Measurements from ENCODE around the gene DCHS1.
A peak's percentile ranks its signal among the peaks of the same experiment; 100 is the strongest.

Gene DCHS1

DNA sequence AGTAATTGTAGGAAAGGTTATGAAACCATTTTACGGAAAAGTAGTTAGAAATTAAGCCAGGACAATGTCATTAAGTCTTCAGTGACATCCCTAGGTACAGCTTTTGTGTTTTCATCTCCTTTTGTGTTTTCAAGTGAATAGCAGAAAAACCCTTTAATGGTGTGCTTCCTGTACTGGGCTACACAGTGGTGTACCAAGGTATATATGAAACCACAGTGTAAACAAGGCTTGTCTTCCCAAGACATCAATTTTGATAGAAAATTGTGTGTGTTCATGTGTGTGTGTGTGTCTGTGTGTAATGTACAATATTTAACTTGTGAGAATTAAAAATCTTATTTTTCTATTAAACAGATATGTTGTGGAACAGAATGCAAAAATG lies 18.6 kb upstream of the DCHS1 start:
- no peak for DNase-seq (ENCODE audit: low read depth in 3 of 3, low spot score in 1 of 3)

DNA sequence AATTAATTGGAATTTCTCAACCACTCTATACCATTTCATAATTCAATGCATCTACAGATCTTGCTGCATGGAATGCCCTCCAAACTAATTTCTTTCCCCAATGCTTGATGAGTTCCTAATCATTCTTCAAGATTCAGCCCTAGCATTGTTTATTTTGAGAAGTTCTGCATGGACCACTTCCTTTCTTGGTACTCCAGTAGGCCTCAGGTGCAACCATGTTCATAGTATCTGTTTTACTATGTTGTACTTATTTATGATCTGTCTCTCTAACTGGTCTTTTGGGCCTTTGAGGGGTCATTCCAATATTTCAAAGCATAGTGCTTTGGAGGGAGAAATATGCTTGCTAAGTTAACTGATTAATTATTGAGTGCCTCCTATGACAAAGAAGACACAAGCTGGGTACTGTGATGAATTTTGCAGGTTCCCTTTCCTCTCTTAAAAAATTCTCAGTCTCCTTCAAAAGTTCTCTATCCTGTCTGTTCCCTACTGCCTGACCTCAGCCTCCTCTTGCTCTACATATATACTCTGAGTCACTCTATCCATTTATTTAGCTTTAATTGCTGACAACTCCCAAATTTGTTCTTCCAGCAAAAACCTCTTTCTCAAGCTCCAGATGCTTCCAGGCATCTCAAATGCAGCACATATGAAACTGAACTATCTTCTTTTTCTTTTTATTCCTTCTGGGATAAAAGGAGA lies 18.1 kb upstream of the DCHS1 start:
- no peak for DNase-seq (ENCODE audit: low read depth in 3 of 3, low spot score in 1 of 3)

DNA sequence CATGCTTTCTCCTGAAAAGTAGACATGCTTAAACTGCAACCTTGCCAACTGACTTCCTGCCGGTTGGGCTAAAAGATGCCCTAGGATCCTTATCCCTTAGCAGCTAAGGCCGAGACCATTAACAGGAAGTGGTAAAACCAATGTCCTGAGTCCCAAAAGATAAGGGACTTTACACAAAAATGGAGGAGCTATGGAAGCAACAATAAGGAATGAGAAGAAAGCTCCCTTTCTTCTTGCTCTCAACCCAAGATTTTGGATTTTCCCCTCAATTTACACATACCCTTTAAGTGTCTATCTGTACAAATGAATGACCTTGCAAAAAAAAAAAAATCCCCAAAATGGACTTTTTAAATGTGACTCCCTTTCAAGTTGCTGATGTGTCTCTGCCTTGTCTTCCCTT lies 16.4 kb upstream of the DCHS1 start:
- DNase-seq (ENCODE audit: low read depth in 3 of 3, low spot score in 1 of 3), result no peak

DNA sequence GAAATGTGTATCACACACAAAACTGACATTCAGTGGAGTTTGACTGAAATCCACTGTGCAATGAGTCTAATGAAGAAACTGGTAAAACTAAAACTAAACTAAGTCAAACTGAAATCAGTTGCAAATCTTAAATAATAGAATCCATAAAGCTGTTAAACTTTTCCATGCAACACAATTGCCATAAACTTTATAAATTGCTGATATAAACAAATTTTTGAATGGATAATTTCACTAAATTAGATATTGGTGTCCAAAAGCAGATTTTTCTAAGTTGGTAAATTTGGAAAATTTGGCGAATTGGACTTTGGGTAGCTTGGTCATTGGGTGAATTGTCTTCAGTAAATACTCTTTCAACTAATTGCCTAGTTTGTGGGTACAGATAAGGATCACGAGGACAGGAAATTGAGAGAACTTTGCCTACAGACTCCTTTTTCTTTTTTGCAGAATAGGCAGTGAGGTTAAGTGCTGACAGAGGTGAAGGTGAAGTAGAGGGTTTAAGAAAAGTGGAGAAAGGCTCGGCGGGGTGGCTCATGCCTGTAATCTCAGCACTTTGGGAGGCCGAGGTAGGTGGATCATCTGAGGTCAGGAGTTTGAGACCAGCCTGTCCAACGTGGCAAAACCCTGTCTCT lies 14.7 kb upstream of the DCHS1 start:
- no peak for DNase-seq (ENCODE audit: low read depth in 3 of 3, low spot score in 1 of 3)

DNA sequence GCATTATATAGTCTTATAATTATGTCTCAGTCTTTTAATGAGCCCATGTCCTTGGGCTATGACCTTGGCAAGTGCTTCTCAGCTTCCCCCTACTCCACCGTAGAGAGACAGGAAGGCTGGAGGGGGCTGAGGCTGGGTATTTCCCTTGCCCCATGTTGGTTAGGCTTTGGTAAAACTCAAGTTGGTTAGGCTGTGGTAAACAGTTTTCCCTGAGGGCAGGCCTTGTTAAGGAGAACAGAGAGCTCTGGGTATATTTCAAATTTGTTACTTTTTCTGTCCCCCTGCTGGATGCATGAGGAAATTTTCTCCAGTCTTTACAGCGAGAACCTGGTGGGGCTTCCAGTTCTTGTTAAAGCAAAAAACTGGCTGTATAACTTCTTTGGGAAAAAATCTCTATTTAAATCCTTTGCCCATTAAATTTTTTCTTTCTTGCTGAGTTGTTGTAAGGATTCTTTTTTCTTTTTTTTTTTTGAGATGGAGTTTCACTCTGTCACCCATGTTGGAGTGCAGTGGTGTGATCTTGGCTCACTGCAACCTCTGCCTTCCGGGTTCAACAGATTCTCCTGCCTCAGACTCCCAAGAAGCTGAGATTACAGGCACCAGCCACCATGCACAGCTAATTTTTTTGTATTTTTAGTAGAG lies 12.2 kb upstream of the DCHS1 start:
- DNase-seq (ENCODE audit: low read depth in 3 of 3, low spot score in 1 of 3), result peak in 1 of 3 donors; percentile 16

DNA sequence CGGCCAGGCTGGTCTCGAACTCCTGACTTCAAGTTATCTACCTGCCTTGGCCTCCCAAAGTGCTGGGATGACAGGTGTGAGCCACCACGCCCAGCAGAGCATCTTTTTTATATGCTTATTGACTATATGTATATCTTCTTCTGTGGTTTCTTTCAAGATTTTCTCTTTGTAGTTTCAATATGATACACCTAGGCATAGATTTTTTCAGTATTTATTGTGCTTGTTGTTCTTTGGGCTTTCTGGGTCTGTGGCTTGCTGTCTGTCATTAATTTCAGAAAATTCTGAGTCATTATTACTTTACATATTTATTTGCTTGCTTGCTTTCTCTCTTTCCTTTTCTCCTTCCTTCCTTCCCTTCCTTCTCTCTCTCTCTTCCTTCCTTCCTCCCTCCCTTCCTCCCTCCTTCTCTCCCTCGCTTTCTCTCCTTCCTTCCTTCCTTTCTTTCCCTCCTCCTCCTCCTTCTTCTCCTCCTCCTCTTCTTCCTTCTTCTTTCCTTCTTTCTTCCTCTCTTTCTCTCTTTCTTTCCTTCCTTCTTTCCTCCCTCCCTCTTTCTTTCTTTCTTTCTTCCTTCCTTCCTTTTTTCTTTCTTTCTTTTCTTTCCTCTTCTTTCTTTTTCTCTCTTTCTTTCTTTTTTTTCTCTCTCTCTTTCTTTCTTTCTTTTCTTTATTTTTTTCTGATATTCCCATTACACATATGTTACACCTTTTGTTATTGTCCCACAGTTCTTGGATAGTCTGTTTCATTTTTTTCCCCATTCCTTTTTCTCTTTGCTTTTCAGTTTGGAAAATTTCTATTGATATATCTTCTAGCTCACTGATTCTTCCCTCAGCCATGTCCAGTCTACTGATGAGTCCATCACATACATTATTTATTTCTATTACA lies 10.9 kb upstream of the DCHS1 start:
- DNase-seq (ENCODE audit: low read depth in 3 of 3, low spot score in 1 of 3), result no peak

DNA sequence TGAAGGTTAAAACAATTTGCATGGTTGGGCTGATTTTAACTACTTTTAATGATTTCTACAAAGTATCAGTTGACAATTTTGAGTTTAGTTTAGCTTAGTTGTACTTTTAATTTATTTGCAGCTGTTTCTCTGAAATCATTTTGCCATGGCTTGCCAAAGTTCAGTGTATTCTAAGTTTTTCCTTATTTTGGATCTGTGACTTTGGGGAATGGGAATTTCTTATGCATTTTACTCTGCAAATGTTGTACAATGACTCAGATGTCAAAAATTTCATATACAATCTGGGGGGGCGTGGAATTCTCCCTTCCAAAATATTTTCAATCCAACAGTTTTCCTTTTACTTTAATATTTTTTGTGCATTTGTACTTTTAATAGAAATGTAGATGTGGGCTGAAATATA lies 8.9 kb upstream of the DCHS1 start:
- DNase-seq (ENCODE audit: low read depth in 3 of 3, low spot score in 1 of 3), result no peak

DNA sequence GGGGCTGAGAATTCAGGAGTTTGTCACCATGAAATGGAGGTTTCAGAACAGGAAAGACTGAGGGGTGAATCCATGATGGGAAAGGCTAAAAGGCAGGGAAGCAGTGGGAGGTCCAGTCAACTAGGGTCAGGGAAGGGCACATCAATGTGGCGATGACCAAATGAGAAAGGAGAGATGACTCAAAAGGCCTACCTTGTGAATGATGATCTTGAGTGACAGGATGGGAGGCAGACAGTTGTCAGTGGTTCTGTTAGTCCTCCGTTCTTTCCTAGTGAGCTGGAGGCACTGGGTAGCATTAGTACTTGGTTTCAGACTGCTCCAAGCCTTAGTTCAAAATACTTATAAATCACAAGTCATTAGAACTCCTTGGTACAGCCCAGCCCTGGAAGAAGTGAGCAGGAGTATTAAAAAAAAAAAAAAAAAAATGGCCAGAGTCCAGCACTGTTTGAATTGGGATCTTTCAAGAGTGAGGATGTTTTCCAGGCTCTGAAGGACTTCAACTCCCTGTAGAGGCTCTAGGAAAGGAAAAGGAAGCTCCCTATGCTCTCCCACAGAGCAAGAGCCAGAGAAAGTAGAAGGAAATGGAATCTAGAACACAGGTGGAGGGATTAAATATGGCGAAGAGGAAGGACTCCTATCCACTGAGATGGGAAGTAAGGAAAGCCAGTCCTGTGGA lies 8.3 kb upstream of the DCHS1 start:
- no peak for DNase-seq (ENCODE audit: low read depth in 3 of 3, low spot score in 1 of 3)

DNA sequence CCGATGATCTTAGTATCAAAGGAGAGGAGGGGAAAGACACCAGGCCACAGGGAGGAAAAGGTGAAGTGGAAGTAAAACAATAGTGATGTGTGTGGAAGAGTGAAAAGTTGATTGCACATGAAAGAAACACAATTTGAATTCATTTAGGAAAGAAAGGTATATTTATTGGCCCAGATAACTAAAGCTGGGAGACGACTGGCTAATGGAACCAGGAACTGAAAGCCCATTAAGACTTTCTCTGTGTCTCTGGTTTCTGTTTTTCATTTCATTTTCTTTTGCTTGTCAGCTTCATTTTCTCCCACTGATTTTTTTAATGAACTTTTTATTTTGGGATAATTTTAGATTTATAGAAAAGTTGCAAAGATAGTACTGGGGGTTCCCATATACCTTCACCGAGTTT lies 5.1 kb upstream of the DCHS1 start:
- no peak for DNase-seq (ENCODE audit: low read depth in 3 of 3, low spot score in 1 of 3)

DNA sequence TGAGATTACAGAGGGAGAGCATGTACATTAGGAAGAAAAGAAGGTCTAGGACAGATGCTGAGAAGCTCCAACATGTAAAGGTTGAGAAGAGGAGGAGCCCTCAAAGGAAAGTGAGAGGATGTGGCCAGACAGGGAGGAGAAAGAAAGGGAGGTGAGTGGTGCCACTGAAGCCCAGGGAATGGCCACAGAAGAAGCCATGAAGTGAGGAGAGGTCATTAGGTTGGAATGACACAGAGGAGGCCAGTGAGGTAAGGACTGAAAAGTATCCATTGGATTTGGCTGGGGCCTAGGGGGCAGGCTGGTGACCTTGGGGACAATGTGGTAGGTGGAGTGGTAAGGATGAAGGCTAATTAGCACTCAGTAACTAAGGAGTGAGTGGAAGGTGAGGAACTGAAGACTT lies 3.0 kb upstream of the DCHS1 start:
- no peak for DNase-seq (ENCODE audit: low read depth in 3 of 3, low spot score in 1 of 3)

DNA sequence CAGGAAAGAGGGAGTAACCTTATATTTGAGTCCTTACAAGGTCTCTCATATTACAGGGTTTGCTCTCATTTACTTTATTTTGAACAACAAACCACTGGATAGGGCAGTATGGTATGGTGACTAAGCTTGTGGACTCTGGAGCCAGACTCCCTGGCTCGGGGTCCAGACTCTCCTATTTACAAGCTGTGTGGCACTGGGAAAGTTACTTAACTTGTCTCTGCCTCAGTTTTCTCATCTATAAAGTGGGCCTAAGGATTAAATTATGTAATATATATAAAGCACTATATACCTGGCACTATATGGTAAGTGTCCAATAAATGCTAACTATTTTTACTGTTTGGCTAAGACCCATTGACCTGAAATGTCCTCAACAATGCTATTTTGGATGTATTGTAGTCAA lies 1.7 kb upstream of the DCHS1 start:
- DNase-seq (ENCODE audit: low read depth in 3 of 3, low spot score in 1 of 3), result no peak

DNA sequence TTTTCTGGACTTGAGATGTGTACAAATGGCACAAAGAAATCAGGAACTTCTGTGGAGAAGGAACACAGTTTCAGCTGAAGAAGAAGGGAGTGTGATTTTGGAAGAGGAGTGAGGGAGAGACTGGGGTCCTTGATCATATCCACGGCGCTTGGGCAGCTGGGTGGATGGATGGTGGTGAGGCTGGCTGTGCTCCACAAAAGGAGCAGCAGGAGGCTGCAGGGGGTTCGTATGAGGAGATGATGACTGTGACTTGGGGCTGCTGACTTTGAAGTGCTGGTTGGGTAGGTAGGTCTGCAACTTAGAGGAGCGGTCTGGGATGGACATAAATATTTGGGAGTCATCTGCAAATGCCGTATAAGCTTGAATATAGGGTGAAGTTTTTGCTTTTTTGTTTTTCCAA lies 1.3 kb upstream of the DCHS1 start:
- DNase-seq (ENCODE audit: low read depth in 3 of 3, low spot score in 1 of 3), result no peak

DNA sequence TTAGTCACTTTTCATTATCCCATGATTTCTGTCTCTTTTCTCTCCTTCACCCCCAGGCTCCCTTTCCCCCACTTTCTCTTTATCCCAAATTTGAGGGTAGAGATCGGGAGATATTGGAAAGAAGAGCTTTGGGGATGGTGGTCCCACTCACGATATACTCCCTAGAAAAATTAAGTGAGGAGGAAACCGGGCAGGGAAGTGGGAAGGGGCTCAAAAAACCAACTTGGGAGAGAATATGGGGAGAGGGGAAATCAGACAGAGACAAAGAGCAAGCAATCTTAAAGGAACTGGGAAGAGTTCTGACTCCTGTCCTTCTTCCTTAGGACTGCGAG lies 941 bp upstream of the DCHS1 start:
- no peak for DNase-seq (ENCODE audit: low read depth in 3 of 3, low spot score in 1 of 3)

DNA sequence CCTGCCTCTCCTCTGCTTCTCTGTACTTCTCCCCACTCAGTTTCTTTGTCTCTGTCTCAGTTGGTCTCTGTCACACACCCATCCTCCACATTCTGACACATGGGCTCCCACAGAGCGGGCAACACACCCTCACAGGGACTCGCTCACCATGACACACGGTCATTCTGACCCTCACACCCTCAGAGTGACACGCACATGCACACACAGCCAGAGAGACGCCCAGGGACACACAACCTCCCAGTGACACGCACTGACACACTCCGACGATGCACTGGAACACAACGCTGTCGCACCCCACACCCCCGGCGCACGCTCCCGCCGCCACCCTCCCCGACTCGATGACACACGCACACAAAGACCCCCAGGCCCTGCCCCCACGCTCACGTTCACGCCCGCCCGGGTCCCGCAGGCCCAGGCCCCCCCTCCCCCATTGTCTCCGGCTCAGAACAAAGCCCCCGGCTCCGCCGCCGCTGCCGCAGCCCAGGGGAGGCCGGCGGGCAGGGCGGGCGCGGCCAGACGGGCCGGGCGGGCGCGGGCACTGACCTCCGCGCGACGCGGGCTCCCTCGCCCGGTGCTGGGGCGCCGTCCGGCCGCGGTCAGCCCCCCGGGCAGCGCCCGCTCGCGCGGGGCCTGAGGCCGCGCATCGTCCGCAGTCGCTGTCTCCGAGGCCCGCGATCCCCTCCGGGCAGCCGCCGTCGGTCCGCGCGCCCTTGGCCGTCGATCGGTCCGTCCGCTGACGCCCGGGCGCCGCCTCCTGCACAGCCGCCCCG lies 404 bp downstream of the DCHS1 start:
- DNase-seq (ENCODE audit: low read depth in 3 of 3, low spot score in 1 of 3), result peak in 1 of 3 donors; percentile 24

DNA sequence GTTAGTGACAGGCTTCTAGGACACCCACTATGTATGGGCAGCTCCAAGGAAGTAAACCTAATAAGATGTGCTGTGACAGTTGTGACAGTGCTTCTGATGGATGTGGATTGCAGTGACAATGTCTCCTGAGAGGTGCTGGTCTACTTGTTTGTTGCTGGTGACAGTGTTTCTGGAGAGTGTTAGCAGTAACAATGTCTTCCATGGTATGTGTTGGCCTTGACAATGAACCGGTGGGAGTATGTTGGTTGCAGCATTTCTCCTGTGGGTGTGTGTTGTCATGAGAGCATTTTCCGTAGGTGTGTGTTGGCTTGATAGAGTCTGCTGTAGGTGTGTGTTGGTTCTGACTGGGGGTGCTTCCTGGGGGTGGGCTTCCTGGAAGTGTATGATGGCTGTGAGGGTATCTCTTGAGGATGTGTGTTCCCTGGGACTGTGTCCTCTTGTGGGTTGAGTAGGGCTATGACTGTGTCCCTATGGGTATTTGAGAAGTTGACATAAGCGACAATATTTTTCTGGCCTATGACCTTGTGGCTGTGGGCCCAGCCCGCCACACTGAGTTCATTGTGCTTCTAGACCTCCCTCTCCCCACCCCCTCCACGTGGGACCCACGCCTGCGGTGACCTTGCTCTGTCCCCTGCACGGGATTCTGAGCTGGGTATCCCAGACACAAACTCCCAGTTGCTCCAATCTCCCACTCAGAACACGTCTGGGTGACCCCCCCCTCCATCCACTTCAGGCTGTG lies 1.2 kb downstream of the DCHS1 start:
- DNase-seq (ENCODE audit: low read depth in 3 of 3, low spot score in 1 of 3), result no peak

DNA sequence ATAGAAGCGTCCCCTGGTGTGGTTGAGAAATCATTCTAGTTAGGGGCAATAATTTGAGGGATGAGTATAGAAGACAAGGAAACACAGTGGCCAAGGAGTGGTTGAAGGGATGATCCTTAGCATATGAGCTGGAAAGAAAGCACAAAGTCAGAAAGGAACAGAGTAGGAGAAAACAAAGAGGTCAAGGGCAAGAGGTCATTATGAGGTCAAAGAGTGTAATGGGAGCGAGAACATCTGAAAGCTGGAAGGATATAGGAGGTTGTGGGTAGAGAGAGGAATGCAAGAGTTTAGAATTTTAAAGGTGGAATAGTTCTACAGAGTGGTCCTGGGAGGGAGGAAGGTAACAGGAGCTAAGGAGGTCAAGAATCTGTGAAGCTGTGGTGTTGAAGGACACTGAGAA lies 2.0 kb downstream of the DCHS1 start:
- no peak for DNase-seq (ENCODE audit: low read depth in 3 of 3, low spot score in 1 of 3)

DNA sequence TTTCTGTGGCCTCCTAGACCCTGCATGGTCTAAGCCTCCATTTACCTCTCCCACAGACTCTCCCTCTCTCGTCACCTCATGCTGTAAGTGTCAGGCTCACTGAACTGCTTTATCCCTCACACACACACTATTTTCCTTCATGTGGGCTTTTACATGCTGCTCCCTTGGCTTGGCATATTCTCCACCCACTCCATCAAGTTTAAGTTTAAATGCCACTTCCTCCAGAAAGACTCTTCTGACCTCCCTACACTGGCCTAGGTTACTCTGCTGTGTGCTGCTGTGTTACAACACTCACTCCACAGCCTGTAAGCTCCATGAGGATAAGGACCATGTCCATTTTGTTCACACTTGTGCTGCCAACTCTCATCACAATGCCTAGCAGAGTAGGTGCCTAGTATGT lies 2.5 kb downstream of the DCHS1 start:
- DNase-seq (ENCODE audit: low read depth in 3 of 3, low spot score in 1 of 3), result no peak

DNA sequence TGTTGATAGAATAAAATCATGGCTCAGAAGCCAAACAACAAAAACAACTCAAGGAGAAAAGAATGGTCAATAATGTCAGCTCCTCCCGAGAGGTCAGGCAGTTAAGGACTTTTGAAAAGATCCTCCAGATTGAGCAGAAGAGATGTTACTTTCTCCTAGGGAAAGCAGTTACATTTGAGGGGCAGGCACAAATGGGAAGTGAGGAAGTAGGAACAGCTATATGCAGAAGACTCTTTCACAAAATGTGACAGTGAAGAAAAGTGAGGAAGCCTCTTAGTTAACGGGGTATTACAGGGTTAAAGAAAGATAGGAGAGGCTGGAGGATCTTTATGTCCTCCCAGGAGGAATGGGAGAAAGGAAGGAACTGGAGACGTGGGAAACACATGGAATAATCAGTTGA lies 3.4 kb downstream of the DCHS1 start:
- DNase-seq (ENCODE audit: low read depth in 3 of 3, low spot score in 1 of 3), result no peak

DNA sequence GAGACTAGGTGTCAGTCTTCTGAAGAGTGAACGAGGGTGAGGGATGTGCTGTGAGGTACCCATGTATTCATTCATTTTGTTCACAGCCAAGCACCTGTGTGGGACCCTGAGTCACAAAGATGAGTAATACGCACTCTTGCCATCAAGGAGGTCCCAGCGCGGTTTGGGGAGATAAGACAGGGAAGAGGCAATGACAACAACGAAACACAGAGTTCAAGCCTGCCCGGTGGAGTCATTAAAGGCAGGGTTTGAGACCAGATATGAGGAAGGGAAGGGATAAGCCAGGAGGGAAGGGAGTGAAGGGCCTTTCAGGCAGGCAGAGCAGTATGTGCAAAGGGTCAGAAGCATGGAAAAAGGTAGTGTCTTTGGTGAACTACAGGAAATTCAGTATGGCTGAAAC lies 4.6 kb downstream of the DCHS1 start:
- no peak for DNase-seq (ENCODE audit: low read depth in 3 of 3, low spot score in 1 of 3)

DNA sequence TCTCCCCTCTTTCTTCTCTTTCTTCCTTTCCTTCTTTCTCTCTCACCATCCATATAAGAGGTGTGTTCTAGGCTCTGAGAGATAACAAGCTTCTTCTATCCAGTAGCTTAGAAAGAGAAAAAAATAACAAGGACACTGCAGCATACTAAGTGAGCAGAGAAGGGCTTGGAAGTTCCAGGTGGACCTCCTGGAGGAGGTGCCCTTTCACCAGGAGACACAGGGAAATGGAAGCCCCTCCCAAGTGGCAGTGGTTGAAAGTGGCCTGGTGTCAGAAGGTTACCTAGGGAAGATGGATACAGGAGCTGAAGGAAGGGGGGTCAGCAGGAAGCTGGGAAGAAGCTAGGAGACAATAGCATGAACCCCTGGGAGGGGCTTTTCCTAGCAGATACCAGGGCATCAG lies 5.5 kb downstream of the DCHS1 start:
- DNase-seq (ENCODE audit: low read depth in 3 of 3, low spot score in 1 of 3), result no peak

All from stimulated activated CD4-positive, alpha-beta T cell treated with anti-CD3 and anti-CD28 coated beads, TNF-alpha, amount 100 ng/mL, for 1 hour (primary cell).